T47D (cell line): ENCODE measurements around the gene PPP1R15A.
"Not testable (repeated sequence)": the region's sequence is repeated elsewhere in the genome, so short reads cannot be mapped to it uniquely, and the experiment has no call there.

Source experiments
- DNase-seq, 2 experiments: peaks; one replicate each; pipeline versions ENCODE4 v3.0.0 to v3.0.0-alpha.2; 2011 to 2012; ENCODE audit warnings: low read depth in 1 of 2, low spot score in 1 of 2
- JUND ChIP-seq: IDR thresholded peaks from 2 replicates; pipeline ENCODE4 v1.6.1; 2012; ENCODE audit warnings: low read depth
- in situ Hi-C: cut with HindIII; loops from 2 replicates; pipeline ENCODE4 v1.10.0; 2016; ENCODE audit warnings: low sequenced_read_pairs, low pct_unique_long_range_greater_than_20kb

Gene PPP1R15A

DNA sequence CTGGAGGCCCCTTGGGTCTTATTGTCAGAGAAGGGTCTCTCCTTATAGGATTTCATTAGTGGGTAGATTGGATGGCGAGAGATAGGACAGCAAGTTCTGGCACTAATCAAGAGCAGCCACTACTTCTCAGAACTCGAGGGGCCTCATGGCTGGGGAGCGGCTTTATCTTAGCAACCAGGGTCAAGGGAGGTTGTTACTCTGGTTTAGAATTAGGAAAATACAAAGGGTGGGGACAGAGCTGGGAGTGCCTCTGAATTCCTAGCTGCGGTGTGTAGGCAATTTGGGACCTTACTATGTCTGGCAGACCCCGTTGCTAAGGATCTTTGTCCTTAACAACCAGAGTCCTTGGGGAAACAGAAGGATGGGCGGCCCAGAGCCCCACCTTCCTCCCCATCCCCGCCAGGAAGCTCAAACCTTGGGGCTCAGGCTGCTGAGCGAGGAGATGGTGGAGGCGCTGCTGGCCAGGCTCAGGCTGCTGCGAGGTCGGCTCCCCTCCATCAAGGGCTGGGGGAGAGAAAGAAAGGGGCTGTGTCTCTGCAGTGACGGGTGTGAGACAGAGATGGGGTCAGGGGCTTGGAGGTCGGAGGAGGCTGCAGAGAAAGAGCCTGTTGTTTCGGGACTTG is 5.0 kb upstream of the PPP1R15A start:
- DNase-seq: no peak
- in situ Hi-C loops: no loop called here
- no peak for TF ChIP-seq JUND

DNA sequence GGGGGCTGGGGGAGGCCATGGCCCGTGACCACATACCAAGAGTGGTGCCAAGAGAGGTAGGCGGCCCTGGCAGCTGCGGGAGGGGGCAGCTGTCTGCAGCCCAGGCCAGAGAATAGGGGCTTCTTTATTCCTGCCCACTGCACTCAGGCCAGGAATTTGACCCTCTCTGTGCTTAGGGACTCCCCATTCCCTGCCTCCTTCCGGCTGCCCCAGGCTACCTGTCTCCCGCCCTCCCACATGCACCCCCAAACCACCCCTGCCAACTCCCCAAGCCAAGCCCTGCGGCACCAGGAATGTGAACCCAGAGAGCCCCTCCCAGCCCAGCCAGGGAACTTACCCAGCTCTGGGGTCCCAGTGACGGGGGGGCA is 4.5 kb upstream of the PPP1R15A start:
- in situ Hi-C loops: no loop called here
- DNase-seq: no peak
- TF ChIP-seq JUND: no peak

DNA sequence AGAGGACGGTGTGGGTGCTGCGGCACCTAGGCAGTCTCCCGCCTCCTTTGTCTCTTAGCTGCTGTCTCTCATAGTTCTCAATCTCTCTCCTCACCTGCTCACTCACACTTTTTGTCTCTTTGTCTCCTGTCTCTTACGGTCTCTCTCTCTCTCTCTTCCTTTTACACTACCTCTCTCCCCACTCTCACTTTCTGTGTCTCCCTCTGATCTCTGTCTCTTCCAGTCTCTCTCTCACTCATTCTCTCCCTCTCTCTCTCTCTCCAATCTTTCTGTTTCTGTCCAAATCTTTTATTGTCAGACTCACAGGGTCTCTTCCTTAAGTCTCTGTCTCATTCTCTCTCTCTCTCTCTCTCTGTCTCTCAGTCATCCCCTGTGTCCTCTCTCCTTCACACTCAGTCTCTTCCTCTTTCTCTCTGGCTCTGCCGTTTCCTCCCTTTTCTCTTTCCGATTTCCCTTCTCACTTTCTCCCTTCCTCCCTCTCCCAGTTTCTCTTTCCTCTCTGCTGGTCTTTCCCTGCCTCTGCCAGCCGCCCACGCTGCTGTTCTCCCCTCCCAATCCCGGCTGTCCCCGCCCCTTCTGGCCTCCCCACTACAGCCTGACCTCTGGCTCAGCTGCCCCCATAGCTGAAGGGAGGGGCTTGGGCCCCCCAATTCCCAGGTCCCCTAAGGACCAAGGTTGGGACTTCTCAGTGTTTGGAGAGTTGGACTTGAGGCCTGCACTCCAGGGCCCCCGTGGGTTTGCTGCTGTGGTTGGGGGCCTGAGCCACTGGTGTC is 3.9 kb upstream of the PPP1R15A start, which contains the start of gene PLEKHA4:
Gene PLEKHA4, minus strand, starts transcription at position 504 of the 773 bp plus-strand sequence. CDS start 997 bp downstream, outside the sequence.
- DNase-seq: no peak
- in situ Hi-C loops: no loop called here
- no peak for TF ChIP-seq JUND

DNA sequence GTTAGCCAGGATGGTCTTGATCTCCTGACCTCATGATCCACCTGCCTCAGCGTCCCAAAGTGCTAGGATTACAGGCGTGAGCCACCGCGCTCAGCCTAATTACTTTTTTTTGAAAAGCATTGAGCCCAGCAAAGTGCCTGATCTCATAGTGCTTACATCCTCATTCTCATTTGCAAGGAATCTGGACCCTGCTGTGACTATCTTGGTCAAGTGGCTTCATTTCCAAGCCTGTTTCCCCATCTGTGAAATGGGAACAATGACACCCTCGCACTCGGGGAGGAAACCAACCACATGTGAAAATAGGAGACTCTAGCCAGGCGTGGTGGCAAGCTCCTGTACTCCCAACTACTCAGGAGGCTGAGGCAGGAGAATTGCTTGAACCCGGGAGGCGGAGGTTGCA is 2.2 kb upstream of the PPP1R15A start:
- TF ChIP-seq JUND: no peak
- no peak for DNase-seq
- in situ Hi-C loops: no loop called here

DNA sequence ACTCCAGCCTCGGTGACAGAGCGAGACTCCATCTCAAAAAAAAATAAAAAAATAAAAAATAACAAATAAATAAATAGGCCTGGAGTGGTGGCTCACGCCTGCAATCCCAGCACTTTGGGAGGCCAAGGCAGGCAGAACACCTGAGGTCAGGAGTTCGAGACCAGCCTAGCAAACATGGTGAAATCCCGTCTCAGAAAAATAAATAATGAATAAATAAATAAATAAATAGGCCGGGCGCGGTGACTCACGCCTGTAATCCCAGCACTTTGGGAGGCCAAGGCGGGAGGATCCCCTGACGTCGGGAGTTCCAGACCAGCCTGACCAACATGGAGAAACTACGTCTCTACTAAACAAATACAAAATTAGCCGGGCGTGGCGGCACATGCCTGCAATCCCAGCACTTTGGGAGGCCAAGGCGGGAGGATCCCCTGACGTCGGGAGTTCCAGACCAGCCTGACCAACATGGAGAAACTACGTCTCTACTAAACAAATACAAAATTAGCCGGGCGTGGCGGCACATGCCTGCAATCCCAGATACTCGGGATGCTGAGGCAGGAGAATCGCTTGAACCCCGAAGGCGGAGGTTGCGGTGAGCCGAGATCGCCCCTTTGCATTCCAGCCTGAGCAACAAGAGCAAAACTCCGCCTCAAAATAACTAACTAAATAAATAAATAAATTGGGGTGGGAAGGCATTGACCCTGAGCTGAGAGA is 595 bp upstream of the PPP1R15A start:
- in situ Hi-C loops, DNase-seq: not testable (repeated sequence)

DNA sequence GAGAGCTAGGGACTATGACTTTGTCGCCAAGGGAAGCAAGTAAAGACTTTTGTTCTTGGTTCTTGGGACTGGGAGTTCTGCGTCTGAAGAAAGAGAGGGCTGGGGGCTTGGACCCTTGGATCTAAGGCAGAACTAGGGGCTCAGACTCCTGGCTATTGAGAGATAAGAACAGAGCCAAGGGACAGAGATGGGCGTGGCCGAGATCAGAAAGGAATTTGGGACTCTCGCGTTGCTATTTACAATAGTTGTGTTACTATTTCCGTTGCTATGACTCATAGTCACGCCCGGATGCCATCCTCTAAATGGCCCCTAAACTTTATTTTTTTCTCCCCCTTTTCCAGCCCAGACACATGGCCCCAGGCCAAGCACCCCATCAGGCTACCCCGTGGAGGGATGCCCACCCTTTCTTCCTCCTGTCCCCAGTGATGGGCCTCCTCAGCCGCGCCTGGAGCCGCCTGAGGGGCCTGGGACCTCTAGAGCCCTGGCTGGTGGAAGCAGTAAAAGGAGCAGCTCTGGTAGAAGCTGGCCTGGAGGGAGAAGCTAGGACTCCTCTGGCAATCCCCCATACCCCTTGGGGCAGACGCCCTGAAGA is 759 bp downstream of the PPP1R15A start:
- in situ Hi-C loops: no loop called here

DNA sequence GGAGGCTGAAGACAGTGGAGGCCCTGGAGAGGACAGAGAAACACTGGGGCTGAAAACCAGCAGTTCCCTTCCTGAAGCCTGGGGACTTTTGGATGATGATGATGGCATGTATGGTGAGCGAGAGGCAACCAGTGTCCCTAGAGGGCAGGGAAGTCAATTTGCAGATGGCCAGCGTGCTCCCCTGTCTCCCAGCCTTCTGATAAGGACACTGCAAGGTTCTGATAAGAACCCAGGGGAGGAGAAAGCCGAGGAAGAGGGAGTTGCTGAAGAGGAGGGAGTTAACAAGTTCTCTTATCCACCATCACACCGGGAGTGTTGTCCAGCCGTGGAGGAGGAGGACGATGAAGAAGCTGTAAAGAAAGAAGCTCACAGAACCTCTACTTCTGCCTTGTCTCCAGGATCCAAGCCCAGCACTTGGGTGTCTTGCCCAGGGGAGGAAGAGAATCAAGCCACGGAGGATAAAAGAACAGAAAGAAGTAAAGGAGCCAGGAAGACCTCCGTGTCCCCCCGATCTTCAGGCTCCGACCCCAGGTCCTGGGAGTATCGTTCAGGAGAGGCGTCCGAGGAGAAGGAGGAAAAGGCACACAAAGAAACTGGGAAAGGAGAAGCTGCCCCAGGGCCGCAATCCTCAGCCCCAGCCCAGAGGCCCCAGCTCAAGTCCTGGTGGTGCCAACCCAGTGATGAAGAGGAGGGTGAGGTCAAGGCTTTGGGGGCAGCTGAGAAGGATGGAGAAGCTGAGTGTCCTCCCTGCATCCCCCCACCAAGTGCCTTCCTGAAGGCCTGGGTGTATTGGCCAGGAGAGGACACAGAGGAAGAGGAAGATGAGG is 1.5 kb downstream of the PPP1R15A start:
- in situ Hi-C loops: no loop called here
- TF ChIP-seq JUND: no peak
- no peak for DNase-seq

More for the DNA sequence above, 759 bp downstream of the PPP1R15A start:
- peak; percentile 72 to 86 for DNase-seq
- TF ChIP-seq JUND: no peak

DNA sequence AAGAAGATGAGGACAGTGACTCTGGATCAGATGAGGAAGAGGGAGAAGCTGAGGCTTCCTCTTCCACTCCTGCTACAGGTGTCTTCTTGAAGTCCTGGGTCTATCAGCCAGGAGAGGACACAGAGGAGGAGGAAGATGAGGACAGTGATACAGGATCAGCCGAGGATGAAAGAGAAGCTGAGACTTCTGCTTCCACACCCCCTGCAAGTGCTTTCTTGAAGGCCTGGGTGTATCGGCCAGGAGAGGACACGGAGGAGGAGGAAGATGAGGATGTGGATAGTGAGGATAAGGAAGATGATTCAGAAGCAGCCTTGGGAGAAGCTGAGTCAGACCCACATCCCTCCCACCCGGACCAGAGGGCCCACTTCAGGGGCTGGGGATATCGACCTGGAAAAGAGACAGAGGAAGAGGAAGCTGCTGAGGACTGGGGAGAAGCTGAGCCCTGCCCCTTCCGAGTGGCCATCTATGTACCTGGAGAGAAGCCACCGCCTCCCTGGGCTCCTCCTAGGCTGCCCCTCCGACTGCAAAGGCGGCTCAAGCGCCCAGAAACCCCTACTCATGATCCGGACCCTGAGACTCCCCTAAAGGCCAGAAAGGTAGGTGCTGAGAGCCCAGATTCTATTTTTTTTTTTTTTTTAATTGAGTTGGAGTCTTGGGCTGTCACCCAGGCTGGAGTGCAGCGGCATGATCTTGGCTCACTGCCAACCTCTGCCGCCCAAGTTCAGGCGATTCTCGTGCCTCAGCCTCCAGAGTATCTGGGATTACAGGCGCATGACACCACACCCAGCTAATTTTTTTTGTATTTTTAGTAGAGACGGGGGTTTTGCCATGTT is 2.3 kb downstream of the PPP1R15A start:
- in situ Hi-C loops: no loop called here
- DNase-seq: no peak
- no peak for TF ChIP-seq JUND

DNA sequence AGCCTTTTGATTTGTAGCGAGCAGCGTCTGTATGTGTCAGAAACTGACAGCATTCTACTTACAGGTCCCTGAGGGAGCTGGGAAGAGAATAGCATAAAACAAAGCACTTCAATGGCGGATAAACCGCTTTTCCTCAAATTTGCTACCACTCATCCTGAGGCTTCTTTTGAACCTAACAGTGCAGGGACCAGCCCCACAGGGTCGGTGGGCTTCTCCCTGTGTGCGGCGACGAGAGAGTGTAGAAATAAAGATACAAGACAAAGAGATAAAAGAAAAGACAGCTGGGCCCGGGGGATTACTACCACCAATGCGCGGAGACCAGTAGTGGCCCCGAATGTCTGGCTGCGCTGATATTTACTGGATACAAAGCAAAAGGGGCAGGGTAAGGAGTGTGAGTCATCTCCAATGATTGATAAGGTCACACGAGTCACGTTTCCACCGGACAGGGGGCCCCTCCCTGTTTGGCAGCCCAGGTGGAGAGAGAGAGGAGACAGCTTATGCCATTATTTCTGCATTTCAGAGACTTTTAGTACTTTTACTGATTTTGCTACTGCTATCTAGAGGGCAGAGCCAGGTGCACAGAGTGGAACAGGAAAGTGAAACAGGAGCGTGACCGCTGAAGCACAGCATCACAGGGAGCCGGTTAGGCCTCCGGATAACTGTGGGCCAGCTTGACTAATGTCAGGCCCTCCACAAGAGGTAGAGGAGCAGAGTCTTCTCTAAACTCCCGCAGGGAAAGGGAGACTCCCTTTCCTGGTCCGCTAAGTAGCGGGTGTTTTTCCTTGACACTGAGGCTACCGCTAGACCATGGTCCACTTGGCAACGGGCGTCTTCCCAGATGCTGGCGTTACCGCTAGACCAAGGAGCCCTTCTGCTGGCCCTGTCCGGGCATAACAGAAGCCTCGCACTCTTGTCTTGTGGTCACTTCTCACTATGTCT is 4.1 kb downstream of the PPP1R15A start:
- in situ Hi-C loops, DNase-seq: not testable (repeated sequence)

DNA sequence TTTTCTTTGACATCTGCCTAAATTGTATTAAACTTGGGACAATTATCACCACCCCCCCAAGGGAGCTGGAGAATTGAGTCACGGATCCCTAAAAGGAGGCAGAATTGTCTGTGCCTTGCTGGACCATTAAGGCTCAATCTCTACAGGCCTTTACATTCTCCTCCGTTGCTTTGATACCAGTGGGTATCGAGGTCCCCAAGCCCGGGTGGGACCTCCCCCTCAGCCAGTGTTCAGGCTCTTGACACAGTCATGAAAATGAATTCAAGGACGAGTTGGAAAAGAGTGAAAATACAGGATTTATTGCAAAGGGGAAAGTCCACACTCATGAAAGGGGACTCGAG is 5.6 kb downstream of the PPP1R15A start:
- in situ Hi-C loops: no loop called here
- no peak for TF ChIP-seq JUND
- DNase-seq: no peak
